Motor neuron (in vitro differentiated cells): ENCODE measurements around the gene IRF6. TPM values are rescaled to one million over a fixed set of nuclear protein-coding genes. Genes with fewer than 3 reads are reported as not detected.

Source experiments
- ATAC-seq, 8 experiments: fragments of 200-7000 bp; cut with Tn5 transposase; replicated peaks in 6 of 8; 2 replicates each; pipeline ENCODE4 v1.8.0; 2021; ENCODE audit warnings: mild to moderate bottlenecking in 8 of 8, moderate library complexity in 8 of 8
- H3K27ac ChIP-seq, 2 donors: fragments of 250-450 bp; sonication (Bioruptor Pico); 2 replicates each; pipeline ENCODE4 v1.9.0; 2021; ENCODE audit warnings: antibody characterized with exemption in 2 of 2, mild to moderate bottlenecking in 2 of 2, moderate library complexity in 1 of 2
- H3K4me1 ChIP-seq, 2 donors: fragments of 250-450 bp; sonication (Bioruptor Pico); replicated peaks in 1 of 2; 2 replicates each; pipeline ENCODE4 v1.6.1; 2021; ENCODE audit warnings: antibody characterized with exemption in 2 of 2, mild to moderate bottlenecking in 2 of 2, moderate library complexity in 1 of 2
- H3K4me3 ChIP-seq, 5 donors: fragments of 250-450 bp; sonication (Bioruptor Pico); 2 replicates each; pipeline ENCODE4 v1.9.0; 2021; ENCODE audit warnings: antibody characterized with exemption in 5 of 5, mild to moderate bottlenecking in 5 of 5, moderate library complexity in 4 of 5
- WGBS, 10 experiments: fragments of 450-650 bp; shearing (Covaris generic); methylation state at CpG; one replicate each; pipeline ENCODE4 v1.0.0; 2022; 5-methylcytosine and 5-hydroxymethylcytosine counted together
- in situ Hi-C, 9 experiments: fragments of 400-800 bp; cut with MboI; loops; one replicate each; pipeline ENCODE4 v1.15.0; 2021; ENCODE audit warnings: low sequenced_read_pairs in 9 of 9, low pct_unique_long_range_greater_than_20kb in 2 of 9; ENCODE audit not compliant: unreplicated experiment in 9 of 9
- total RNA-seq, 8 experiments: library from RNA; unstranded; fragments of 300-600 nt; gene quantifications; 2 replicates each; pipeline versions ENCODE4 v1.2.3 to v1.2.4, GENCODE V29; 2022

Gene IRF6
- total RNA-seq, 8 experiments from 2014 or later = 0.04 to 0.66 (median 0.27) TPM; not detected in 3

- no peak overlapping the region for H3K27ac ChIP-seq
- H3K4me3 ChIP-seq = no peak overlapping the region
- peak in 1 of 8 experiments; percentile 25 for ATAC-seq
- in situ Hi-C loops = no loop called here
- peaks cover 0 to 6% of the 10 kb centered on the region in 2 donors for H3K4me1 ChIP-seq
- WGBS, 10 experiments = 43 to 100% (median 80%) methylated on average over 1 to 2 of the region's 2 CpGs; no CpG with 5 or more reads in 2 of the 10 experiments
Measured at GRCh38 chr1:209777587-209777986, 28.4 kb downstream of the IRF6 start.

- WGBS, 10 experiments = 0 to 100% (median 74%) methylated on average over 1 of the region's 2 CpGs; no CpG with 5 or more reads in 4 of the 10 experiments
- ATAC-seq = peak in 2 of 8 experiments; percentile 52 to 62
- in situ Hi-C loops = no loop called here
- Histone ChIP-seq H3K4me1 (peaks cover 0 to 6% of the 10 kb centered on the region in 2 donors), H3K27ac (no peak overlapping the region), H3K4me3 (no peak overlapping the region)
Measured at GRCh38 chr1:209775678-209776077, 30.3 kb downstream of the IRF6 start.

GRCh38 chr1:209774592-209774991, 31.4 kb downstream of the IRF6 start:
- WGBS, 10 experiments = 38 to 78% (median 57%) methylated on average over 1 of the region's 1 CpG; no CpG with 5 or more reads in 5 of the 10 experiments
- in situ Hi-C loops = no loop called here

GRCh38 chr1:209772126-209772525, 33.8 kb downstream of the IRF6 start:
- in situ Hi-C loops = no loop called here

More at GRCh38 chr1:209774592-209774991, 31.4 kb downstream of the IRF6 start:
- no peak for ATAC-seq
- H3K4me1 ChIP-seq = peaks cover 0 to 6% of the 10 kb centered on the region in 2 donors
- H3K4me3 ChIP-seq = no peak overlapping the region
- H3K27ac ChIP-seq = no peak overlapping the region

GRCh38 chr1:209770636-209771415, 35.1 kb downstream of the IRF6 start:
- Histone ChIP-seq H3K27ac (no peak overlapping the region), H3K4me1 (no peaks in the 10 kb centered on the region), H3K4me3 (no peak overlapping the region)
- in situ Hi-C loops = no loop called here
- no peak for ATAC-seq
- 80 to 100% (median 90%) methylated on average over 1 to 11 of the region's 17 CpGs; no CpG with 5 or more reads in 3 of the 10 experiments for WGBS, 10 experiments

More at GRCh38 chr1:209772126-209772525, 33.8 kb downstream of the IRF6 start:
- H3K4me3 ChIP-seq = no peak overlapping the region
- no peak for ATAC-seq
- no peak overlapping the region for H3K27ac ChIP-seq
- H3K4me1 ChIP-seq = no peaks in the 10 kb centered on the region
- 0 to 86% (median 70%) methylated on average over 1 to 6 of the region's 6 CpGs; no CpG with 5 or more reads in 1 of the 10 experiments for WGBS, 10 experiments

- in situ Hi-C loops = no loop called here
- Histone ChIP-seq H3K27ac (no peak overlapping the region), H3K4me3 (no peak overlapping the region), H3K4me1 (no peaks in the 10 kb centered on the region)
- WGBS, 10 experiments = 67 to 100% (median 91%) methylated on average over 2 to 7 of the region's 7 CpGs; no CpG with 5 or more reads in 3 of the 10 experiments
- ATAC-seq = no peak
Measured at GRCh38 chr1:209769971-209770370, 36.0 kb downstream of the IRF6 start.

GRCh38 chr1:209769171-209769904, 36.6 kb downstream of the IRF6 start:
- ATAC-seq = peak in 2 of 8 experiments; percentile 45 to 77
- in situ Hi-C loops = no loop called here
- H3K4me1 ChIP-seq = no peaks in the 10 kb centered on the region
- 7 to 76% (median 54%) methylated on average over 1 to 11 of the region's 13 CpGs for WGBS, 10 experiments
- H3K27ac ChIP-seq = no peak overlapping the region
- H3K4me3 ChIP-seq = no peak overlapping the region

- in situ Hi-C loops = no loop called here
- no peak overlapping the region for H3K4me3 ChIP-seq
- 78 to 100% (median 91%) methylated on average over 1 to 9 of the region's 9 CpGs; no CpG with 5 or more reads in 4 of the 10 experiments for WGBS, 10 experiments
- no peak for ATAC-seq
- no peaks in the 10 kb centered on the region for H3K4me1 ChIP-seq
- no peak overlapping the region for H3K27ac ChIP-seq
Measured at GRCh38 chr1:209768354-209768774, 37.6 kb downstream of the IRF6 start.

GRCh38 chr1:209767706-209768105, 38.2 kb downstream of the IRF6 start:
- no peak overlapping the region for H3K4me3 ChIP-seq
- no peak for ATAC-seq
- H3K27ac ChIP-seq = no peak overlapping the region
- in situ Hi-C loops = no loop called here
- no peaks in the 10 kb centered on the region for H3K4me1 ChIP-seq

- no peaks in the 10 kb centered on the region for H3K4me1 ChIP-seq
- in situ Hi-C loops = no loop called here
- ATAC-seq = no peak
- H3K4me3 ChIP-seq = no peak overlapping the region
- H3K27ac ChIP-seq = no peak overlapping the region
Measured at GRCh38 chr1:209767096-209767495, 38.8 kb downstream of the IRF6 start.

GRCh38 chr1:209766051-209766450, 39.9 kb downstream of the IRF6 start:
- 17 to 86% (median 73%) methylated on average over 1 to 2 of the region's 2 CpGs; no CpG with 5 or more reads in 2 of the 10 experiments for WGBS, 10 experiments
- in situ Hi-C loops = no loop called here

GRCh38 chr1:209761011-209761635, 44.8 kb downstream of the IRF6 start:
- no peaks in the 10 kb centered on the region for H3K4me1 ChIP-seq
- no peak overlapping the region for H3K4me3 ChIP-seq
- no peak for ATAC-seq
- in situ Hi-C loops = no loop called here
- H3K27ac ChIP-seq = no peak overlapping the region

More at GRCh38 chr1:209766051-209766450, 39.9 kb downstream of the IRF6 start:
- no peak overlapping the region for H3K4me3 ChIP-seq
- no peak overlapping the region for H3K27ac ChIP-seq
- no peak for ATAC-seq
- H3K4me1 ChIP-seq = no peaks in the 10 kb centered on the region

- Histone ChIP-seq H3K4me1 (no peaks in the 10 kb centered on the region), H3K4me3 (no peak overlapping the region), H3K27ac (no peak overlapping the region)
- WGBS, 10 experiments = 40 to 86% (median 79%) methylated on average over 1 to 7 of the region's 12 CpGs; no CpG with 5 or more reads in 4 of the 10 experiments
- no peak for ATAC-seq
- in situ Hi-C loops = no loop called here
Measured at GRCh38 chr1:209759829-209760359, 46.0 kb downstream of the IRF6 start.
